A673 (cell line): Measurements from ENCODE around the gene GSTM5. TPM values are rescaled to one million over a fixed set of nuclear protein-coding genes. Genes with fewer than 3 reads are reported as not detected.
"Not testable (repeated sequence)": the region's sequence is repeated elsewhere in the genome, so short reads cannot be mapped to it uniquely, and the experiment has no call there.

Source experiments
- BruUV-seq: library from RNA; stranded (reverse); fragments of 400-500 nt; replicated peaks from 2 replicates; lab custom pipeline; 2021; lab: Mats Ljungman, UMichigan
- CTCF ChIA-PET: fragments of 300-600 bp; sonication (Branson Sonifier 250); formaldehyde crosslinking; loops from one replicate; lab custom pipeline; 2022; ENCODE audit warnings: antibody characterized with exemption; lab: Charles Lee
- POLR2A ChIA-PET: fragments of 300-600 bp; sonication (Branson Sonifier 250); formaldehyde crosslinking; loops from one replicate; lab custom pipeline; 2022; ENCODE audit warnings: antibody characterized with exemption; ENCODE audit not compliant: low non-redundant PET; lab: Charles Lee
- DNase-seq: peaks from one replicate; pipeline ENCODE4 v3.0.0-alpha.2; 2015; ENCODE audit warnings: low spot score
- H3K27ac ChIP-seq: fragments of 200-600 bp; sonication (generic); 2 replicates; pipeline ENCODE4 v1.5.1; 2016; ENCODE audit warnings: mixed run types, low read depth, mild to moderate bottlenecking, mixed read lengths, antibody characterized with exemption, low read length; ENCODE audit not compliant: poor library complexity, severe bottlenecking
- H3K27me3 ChIP-seq: fragments of 200-600 bp; sonication (generic); replicated peaks from 2 replicates; pipeline ENCODE4 v1.6.1; 2017; ENCODE audit warnings: mixed run types, low read depth, mild to moderate bottlenecking, mixed read lengths, antibody characterized with exemption, low read length; ENCODE audit not compliant: insufficient read depth, poor library complexity
- H3K36me3 ChIP-seq: fragments of 200-600 bp; sonication (generic); 2 replicates; pipeline ENCODE4 v1.6.1; 2016; ENCODE audit warnings: mixed run types, mild to moderate bottlenecking, mixed read lengths, antibody characterized with exemption, low read length; ENCODE audit not compliant: insufficient read depth, poor library complexity, severe bottlenecking
- H3K4me1 ChIP-seq: fragments of 200-600 bp; sonication (generic); 2 replicates; pipeline ENCODE4 v1.6.1; 2017; ENCODE audit warnings: mixed run types, mild to moderate bottlenecking, mixed read lengths, antibody characterized with exemption, low read length; ENCODE audit not compliant: insufficient read depth, poor library complexity, severe bottlenecking
- H3K4me3 ChIP-seq: fragments of 200-600 bp; sonication (generic); 2 replicates; pipeline ENCODE4 v1.5.1; 2016; ENCODE audit warnings: low read depth, mixed run types, mild to moderate bottlenecking, mixed read lengths, low read length; ENCODE audit not compliant: poor library complexity, severe bottlenecking
- H3K9me3 ChIP-seq: fragments of 200-600 bp; sonication (generic); 2 replicates; pipeline ENCODE4 v1.6.1; 2016; ENCODE audit warnings: mixed run types, low read depth, mild to moderate bottlenecking, mixed read lengths, antibody characterized with exemption, low read length; ENCODE audit not compliant: poor library complexity, severe bottlenecking
- EZH2 ChIP-seq: fragments of 200-600 bp; sonication (generic); IDR thresholded peaks from 2 replicates; pipeline ENCODE4 v1.6.1; 2017; ENCODE audit warnings: borderline replicate concordance, low read depth, mild to moderate bottlenecking, mixed read lengths, antibody characterized with exemption, low read length; ENCODE audit not compliant: poor library complexity, severe bottlenecking
- intact Hi-C: fragments of 100-400 bp; cut with micrococcal nuclease; formaldehyde crosslinking; loops from one replicate; pipeline ENCODE4 v1.10.0; 2022; ENCODE audit not compliant: unreplicated experiment
- total RNA-seq: library from RNA; stranded (reverse); gene quantifications from 2 replicates; pipeline ENCODE4 v1.2.3, GENCODE V29; 2021
- TF ChIP-seq, protein P1 (sequence below): fragments of 300-800, 200-600 bp; sonication (generic); conservative IDR thresholded peaks from 2 replicates; pipeline ENCODE4 v1.5.1; 2017; ENCODE audit warnings: low read depth, mild to moderate bottlenecking, antibody characterized with exemption, low read length, moderate library complexity, mixed read lengths

Gene GSTM5
- total RNA-seq, 1 experiment from 2014 or later: 0.43 TPM

DNA sequence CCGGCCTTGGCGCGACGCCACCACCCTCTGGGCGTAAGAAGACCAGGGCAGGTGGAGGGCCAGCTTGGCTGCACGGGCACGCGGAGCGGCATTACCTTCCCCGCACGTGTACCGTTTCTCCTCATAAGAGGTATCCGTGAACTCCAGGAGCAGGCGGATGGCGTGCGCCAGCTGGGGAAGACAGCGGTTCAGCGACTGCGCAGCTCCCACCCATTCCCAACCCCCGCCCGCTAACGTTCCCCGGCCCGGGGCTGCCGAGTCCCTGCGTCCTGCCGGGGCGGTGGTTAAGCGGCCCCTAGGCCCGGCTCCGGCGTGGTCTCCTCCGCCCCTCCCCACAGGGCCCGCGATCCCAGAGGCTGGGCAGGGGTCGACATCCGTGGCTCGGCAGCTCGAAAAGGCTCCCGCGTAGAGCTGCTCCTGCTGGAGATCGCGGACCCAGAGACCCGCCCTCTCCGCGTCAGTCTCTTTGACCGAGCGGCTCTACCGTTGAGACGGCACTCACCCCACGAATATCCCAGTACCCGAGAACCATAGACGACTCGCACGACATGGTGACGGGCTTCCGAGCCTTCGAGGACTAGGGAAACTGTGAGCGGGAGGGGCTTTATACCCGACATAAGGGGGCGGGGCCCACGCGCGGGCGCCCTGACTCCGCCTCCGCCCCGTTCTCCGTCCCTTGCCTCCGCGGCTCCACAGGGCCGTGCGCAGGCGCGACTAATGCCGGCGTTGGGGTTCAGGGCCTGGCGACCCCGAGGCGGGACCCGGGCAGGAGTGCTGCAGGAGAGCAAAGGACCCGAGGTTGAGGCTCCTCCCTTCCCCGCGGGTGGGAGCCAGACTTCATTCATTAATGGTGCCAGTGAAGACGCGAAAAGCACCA lies 27.9 kb downstream of the GSTM5 start:
- CTCF ChIA-PET: no interaction called here
- H3K27ac ChIP-seq: peak overlapping the region; percentile 77
- no TSS peak for BruUV-seq
- intact Hi-C loops: no loop called here
- H3K9me3 ChIP-seq: no peaks in the 10 kb centered on the region
- H3K4me1 ChIP-seq: no peaks in the 10 kb centered on the region
- H3K36me3 ChIP-seq: peaks cover 15% of the 10 kb centered on the region
- peak overlapping the region; percentile 74 for H3K4me3 ChIP-seq
- POLR2A ChIA-PET: interaction anchor here (0.8 kb wide), 1 partner anchor 20 kb away, joined by 4 read pairs; no protein-coding TSS in a partner anchor
- DNase-seq: peak; percentile 86
- no peaks in the 10 kb centered on the region for H3K27me3 ChIP-seq
- TF ChIP-seq, protein P1, sequence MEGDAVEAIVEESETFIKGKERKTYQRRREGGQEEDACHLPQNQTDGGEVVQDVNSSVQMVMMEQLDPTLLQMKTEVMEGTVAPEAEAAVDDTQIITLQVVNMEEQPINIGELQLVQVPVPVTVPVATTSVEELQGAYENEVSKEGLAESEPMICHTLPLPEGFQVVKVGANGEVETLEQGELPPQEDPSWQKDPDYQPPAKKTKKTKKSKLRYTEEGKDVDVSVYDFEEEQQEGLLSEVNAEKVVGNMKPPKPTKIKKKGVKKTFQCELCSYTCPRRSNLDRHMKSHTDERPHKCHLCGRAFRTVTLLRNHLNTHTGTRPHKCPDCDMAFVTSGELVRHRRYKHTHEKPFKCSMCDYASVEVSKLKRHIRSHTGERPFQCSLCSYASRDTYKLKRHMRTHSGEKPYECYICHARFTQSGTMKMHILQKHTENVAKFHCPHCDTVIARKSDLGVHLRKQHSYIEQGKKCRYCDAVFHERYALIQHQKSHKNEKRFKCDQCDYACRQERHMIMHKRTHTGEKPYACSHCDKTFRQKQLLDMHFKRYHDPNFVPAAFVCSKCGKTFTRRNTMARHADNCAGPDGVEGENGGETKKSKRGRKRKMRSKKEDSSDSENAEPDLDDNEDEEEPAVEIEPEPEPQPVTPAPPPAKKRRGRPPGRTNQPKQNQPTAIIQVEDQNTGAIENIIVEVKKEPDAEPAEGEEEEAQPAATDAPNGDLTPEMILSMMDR: no peak
- TF ChIP-seq EZH2: no peak

DNA sequence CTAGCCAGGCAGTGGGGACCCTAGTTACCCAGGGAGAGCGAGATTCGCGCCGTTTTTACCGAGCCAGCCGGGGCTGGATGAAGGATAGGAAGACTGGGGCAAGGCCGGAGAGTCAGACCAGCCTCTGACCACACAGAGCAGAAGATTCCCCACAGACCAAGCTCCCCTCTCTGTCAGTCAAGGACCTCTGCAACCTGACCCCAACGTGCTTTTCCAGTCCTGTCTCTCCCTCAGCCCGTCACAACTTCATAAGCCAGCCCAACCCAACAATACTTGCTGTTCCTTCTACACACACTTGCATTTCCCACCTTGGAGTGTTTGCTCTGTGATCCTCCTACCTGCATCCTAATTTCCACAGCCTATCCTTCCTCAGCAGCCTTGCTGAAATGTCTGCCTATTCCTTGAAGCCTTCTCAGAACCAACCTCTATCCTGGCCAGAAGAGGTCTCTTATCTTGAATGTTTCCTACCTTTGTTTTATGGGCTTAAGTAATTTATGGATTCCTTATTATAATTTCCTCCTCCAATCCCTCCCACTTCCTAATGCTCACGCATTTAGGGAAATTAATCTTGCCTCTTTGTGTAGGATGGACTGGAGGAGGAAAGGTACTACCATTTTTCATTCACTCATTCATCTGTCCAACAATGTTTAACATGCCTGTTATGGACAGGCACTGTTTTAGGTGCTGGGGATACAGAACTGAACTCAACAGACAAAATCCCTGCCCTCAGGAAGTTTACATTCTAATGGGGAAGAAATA lies 28.7 kb downstream of the GSTM5 start, which contains the start of gene GSTM3:
Gene GSTM3 (minus strand): TSS at position 424 of the 759 bp plus-strand sequence. CDS start 751 bp downstream, outside the sequence.
- no TSS peak for BruUV-seq
- no peaks in the 10 kb centered on the region for H3K27me3 ChIP-seq
- intact Hi-C loops: no loop called here
- peak within 1 kb of the TSS; percentile 74 for H3K4me3 ChIP-seq
- no peaks in the 10 kb centered on the region for H3K9me3 ChIP-seq
- TF ChIP-seq, protein P1: no peak
- no peak for TF ChIP-seq EZH2
- peak; percentile 9 for DNase-seq
- ChIA-PET CTCF (no interaction called here), POLR2A (no interaction called here)
- H3K27ac ChIP-seq: peak within 1 kb of the TSS; percentile 77
- peaks cover 15% of the 10 kb centered on the region for H3K36me3 ChIP-seq
- no peaks in the 10 kb centered on the region for H3K4me1 ChIP-seq

DNA sequence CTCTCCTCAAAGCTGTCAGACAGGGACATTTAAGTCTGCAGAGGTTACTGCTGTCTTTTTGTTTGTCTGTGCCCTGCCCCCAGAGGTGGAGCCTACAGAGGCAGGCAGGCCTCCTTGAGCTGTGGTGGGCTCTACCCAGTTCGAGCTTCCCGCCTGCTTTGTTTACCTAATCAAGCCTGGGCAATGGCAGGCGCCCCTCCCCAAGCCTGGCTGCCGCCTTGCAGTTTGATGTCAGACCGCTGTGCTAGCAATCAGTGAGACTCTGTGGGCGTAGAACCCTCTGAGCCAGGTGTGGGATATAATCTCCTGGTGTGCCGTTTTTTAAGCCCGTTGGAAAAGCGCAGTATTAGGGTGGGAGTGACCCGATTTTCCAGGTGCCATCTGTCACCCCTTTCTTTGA lies 36.3 kb downstream of the GSTM5 start:
- H3K36me3 ChIP-seq, DNase-seq, POLR2A ChIA-PET, H3K27me3 ChIP-seq, H3K4me1 ChIP-seq, H3K27ac ChIP-seq, H3K9me3 ChIP-seq, CTCF ChIA-PET, BruUV-seq, intact Hi-C loops, H3K4me3 ChIP-seq: not testable (repeated sequence)
